Stomach (tissue), 9 donors: ENCODE measurements around the gene TMEM255B. TPM values are rescaled to one million over a fixed set of nuclear protein-coding genes. Genes with fewer than 3 reads are reported as not detected.

Experiments used
- DNase-seq, 2 donors: peaks; one replicate each; pipeline versions ENCODE4 v3.0.0 to v3.0.0-alpha.2; 2013 to 2019
- H3K27ac ChIP-seq, 5 donors: fragments of 200-600 bp in 4 of 5; sonication (generic) in 4 of 5; one replicate each; pipeline ENCODE4 v1.5.1; 2013 to 2019; ENCODE audit warnings: mild to moderate bottlenecking in 1 of 5, moderate library complexity in 1 of 5
- H3K27me3 ChIP-seq, 3 donors: fragments of 200-600 bp; sonication (generic); one replicate each; pipeline ENCODE4 v1.5.1; 2017 to 2019; ENCODE audit warnings: mixed run types in 1 of 3
- H3K36me3 ChIP-seq, 4 donors: fragments of 200-600 bp; sonication (generic); 1 replicate in 3 of 4; 2 replicates in 1 of 4; pipeline ENCODE4 v1.5.1; 2016 to 2019
- H3K4me1 ChIP-seq, 4 donors: fragments of 200-600 bp; sonication (generic); one replicate each; pipeline ENCODE4 v1.5.1; 2016 to 2019
- H3K4me3 ChIP-seq, 4 donors: fragments of 200-600 bp; sonication (generic) in 3 of 4; one replicate each; pipeline ENCODE4 v1.5.1; 2016 to 2019; ENCODE audit warnings: mild to moderate bottlenecking in 1 of 4
- H3K9me3 ChIP-seq, 4 donors: fragments of 200-600 bp; sonication (generic); one replicate each; pipeline ENCODE4 v1.5.1; 2016 to 2019
- EP300 ChIP-seq: sonication (generic); formaldehyde crosslinking; IDR thresholded peaks from one replicate; pipeline ENCODE4 v1.6.1; 2017; ENCODE audit warnings: antibody characterized with exemption
- POLR2A ChIP-seq, 4 donors: fragments of 450-650 bp; IDR thresholded peaks; one replicate each; pipeline ENCODE4 v1.6.1; 2016; ENCODE audit warnings: antibody characterized with exemption in 4 of 4, control low read depth in 2 of 4, mild to moderate bottlenecking in 1 of 4, moderate library complexity in 1 of 4
- POLR2AphosphoS5 ChIP-seq, 3 donors: sonication (generic); formaldehyde crosslinking; IDR thresholded peaks; one replicate each; pipeline ENCODE4 v1.6.1; 2016; ENCODE audit warnings: antibody characterized with exemption in 3 of 3
- WGBS, 5 donors: extraction: QIAGEN DNeasy Blood & Tissue Kit in 3 of 5; methylation state at CpG; one replicate each; pipeline versions ENCODE4 v1.1.5 to v1.1.7; 2013 to 2018; 5-methylcytosine and 5-hydroxymethylcytosine counted together
- intact Hi-C: fragments of 100-400 bp; cut with DNase I; formaldehyde crosslinking; loops from one replicate; pipeline ENCODE4 v1.15.1; 2023; ENCODE audit warnings: low total_unique reads
- polyA plus RNA-seq, 3 donors: library from polyadenylated mRNA; stranded (reverse); fragments of 200-250 nt; gene quantifications; one replicate each; pipeline ENCODE4 v1.2.3, GENCODE V29; 2013
- total RNA-seq, 5 donors: library from RNA; depleted of rRNA; stranded (reverse); fragments of >200 nt; gene quantifications; one replicate each; pipeline versions ENCODE4 v1.1.0 to v1.2.3, GENCODE V29; 2014 to 2016
- TF ChIP-seq, protein P1 (sequence below), 7 experiments: fragments of 450-650 bp in 4 of 7; fragments of 200-600 bp in 3 of 7; sonication (generic) in 3 of 7; IDR thresholded peaks; one replicate each; pipeline ENCODE4 v1.5.1; 2016 to 2019; ENCODE audit warnings: antibody characterized with exemption in 7 of 7, control low read depth in 2 of 7, mild to moderate bottlenecking in 1 of 7
- donor health status: healthy with polysubstance abuse.
- donor health status: Bipolar disorder and iron deficiency.
- donor health status: healthy.

TMEM255B gene
- total and polyA plus RNA-seq, 8 donors = 1.3 to 7.9 (median 4.6) TPM; not detected in 1

DNA sequence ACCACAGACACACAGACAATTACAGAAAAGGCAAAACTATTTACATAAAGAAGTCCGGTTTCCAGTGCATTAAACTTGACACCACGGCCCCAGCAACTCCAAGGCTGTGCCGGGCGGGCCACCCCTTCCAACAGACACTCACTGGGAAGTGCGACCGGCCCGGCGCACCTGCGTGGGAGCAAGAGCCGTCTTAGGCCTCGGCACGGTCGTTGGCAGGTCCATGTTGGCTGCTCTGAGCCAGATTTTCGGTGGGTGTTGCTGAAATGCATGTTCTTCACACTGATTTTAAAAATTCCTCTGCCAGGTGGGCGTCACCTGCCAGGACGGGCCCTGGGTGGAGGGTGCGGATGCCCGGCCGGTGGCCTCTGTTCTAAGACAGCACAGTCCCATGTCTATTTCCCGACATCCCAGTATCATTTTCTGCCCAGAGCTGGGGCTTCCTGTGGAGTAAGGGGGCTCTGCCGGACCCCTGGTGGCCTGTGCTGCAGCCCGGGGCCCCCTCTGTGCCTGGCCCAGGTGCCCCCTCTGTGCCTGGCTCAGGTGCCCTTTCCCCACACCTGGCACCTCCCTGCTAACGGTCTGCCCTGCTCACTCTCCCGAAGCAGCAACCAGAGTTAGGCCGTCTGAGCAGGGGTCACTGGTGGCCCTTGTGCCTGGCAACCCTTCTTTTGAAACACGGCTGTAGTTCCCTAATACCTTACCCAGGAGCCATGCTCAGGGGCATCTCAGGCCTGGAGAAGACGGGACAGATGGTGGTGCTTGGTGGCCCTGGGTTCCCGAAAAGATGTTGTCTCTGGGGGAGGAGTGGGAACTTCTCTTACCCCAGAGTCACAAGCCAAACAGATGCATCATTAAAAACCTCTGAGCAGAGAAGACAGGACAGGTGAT is 9.2 kb downstream of the TMEM255B start:
- intact Hi-C loops = no loop called here
- no peak for DNase-seq

DNA sequence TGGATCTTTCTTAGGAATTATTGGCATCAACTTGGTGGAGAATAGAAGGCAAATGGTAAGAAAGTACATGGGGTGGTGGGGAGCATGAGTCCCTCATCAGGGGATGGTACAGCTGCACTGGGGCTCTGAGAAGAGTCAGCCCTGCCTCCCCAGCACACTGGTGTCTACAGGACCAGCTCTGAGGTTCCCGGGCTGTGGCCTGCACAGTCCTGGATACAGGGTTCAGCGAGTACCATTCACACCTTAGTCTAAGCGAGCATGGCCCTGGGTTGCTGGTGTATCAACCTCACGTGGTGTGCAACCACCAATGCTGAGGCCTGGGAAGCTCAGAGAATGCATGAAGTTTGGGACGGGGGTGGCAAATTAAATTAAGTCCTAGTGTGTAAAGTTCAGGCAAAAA is 10.1 kb downstream of the TMEM255B start:
- TF ChIP-seq, protein P1, sequence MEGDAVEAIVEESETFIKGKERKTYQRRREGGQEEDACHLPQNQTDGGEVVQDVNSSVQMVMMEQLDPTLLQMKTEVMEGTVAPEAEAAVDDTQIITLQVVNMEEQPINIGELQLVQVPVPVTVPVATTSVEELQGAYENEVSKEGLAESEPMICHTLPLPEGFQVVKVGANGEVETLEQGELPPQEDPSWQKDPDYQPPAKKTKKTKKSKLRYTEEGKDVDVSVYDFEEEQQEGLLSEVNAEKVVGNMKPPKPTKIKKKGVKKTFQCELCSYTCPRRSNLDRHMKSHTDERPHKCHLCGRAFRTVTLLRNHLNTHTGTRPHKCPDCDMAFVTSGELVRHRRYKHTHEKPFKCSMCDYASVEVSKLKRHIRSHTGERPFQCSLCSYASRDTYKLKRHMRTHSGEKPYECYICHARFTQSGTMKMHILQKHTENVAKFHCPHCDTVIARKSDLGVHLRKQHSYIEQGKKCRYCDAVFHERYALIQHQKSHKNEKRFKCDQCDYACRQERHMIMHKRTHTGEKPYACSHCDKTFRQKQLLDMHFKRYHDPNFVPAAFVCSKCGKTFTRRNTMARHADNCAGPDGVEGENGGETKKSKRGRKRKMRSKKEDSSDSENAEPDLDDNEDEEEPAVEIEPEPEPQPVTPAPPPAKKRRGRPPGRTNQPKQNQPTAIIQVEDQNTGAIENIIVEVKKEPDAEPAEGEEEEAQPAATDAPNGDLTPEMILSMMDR (IDR thresholded peaks at IDR 0.05) = no peak
- no peak for TF ChIP-seq POLR2A (IDR thresholded peaks at IDR 0.05)
- TF ChIP-seq EP300 = no peak
- no peak for TF ChIP-seq POLR2AphosphoS5 (IDR thresholded peaks at IDR 0.05)
- Histone ChIP-seq H3K36me3 (no peaks in the 10 kb centered on the region), H3K27ac (no peak overlapping the region), H3K4me1 (no peaks in the 10 kb centered on the region), H3K4me3 (no peak overlapping the region), H3K27me3 (peaks cover 0 to 17% (median 0%) of the 10 kb centered on the region in 3 donors), H3K9me3 (peaks cover 0 to 9% (median 7%) of the 10 kb centered on the region in 4 donors)
- WGBS, 5 donors = 80 to 90% (median 86%) methylated on average over 5 of the region's 5 CpGs
- intact Hi-C loops = no loop called here
- no peak for DNase-seq

More for the DNA sequence above, 9.2 kb downstream of the TMEM255B start:
- Histone ChIP-seq H3K4me3 (no peak overlapping the region), H3K27me3 (peaks cover 0 to 22% (median 0%) of the 10 kb centered on the region in 3 donors), H3K9me3 (peaks cover 0 to 9% (median 7%) of the 10 kb centered on the region in 4 donors), H3K27ac (no peak overlapping the region), H3K36me3 (no peaks in the 10 kb centered on the region), H3K4me1 (no peaks in the 10 kb centered on the region)
- WGBS, 5 donors = 87 to 91% (median 90%) methylated on average over 28 of the region's 28 CpGs
- no peak for TF ChIP-seq POLR2A (IDR thresholded peaks at IDR 0.05)
- TF ChIP-seq EP300 = no peak
- TF ChIP-seq, protein P1 (IDR thresholded peaks at IDR 0.05) = no peak
- TF ChIP-seq POLR2AphosphoS5 (IDR thresholded peaks at IDR 0.05) = no peak

DNA sequence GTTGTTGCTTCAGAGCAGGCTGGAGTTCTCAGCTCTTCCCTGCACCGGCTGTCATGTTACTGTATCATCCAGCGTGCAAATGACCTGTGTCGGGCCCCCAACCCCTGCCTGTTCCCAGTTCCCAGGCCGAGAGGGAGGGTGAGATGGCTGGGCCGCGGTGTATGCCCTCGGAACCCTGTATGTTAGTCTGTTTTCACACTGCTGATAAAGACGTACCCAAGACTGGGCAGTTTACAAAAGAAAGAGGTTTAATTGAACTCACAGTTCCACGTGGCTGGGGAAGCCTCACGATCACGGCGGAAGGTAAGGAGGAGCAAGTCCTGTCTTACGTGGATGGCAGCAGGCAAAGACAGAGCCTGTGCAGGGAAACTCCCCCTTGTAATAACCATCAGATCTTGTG is 10.9 kb downstream of the TMEM255B start:
- 56 to 73% (median 69%) methylated on average over 13 of the region's 13 CpGs for WGBS, 5 donors
- TF ChIP-seq, protein P1 (IDR thresholded peaks at IDR 0.05) = no peak
- TF ChIP-seq POLR2A (IDR thresholded peaks at IDR 0.05) (no peak), EP300 (no peak), POLR2AphosphoS5 (IDR thresholded peaks at IDR 0.05) (no peak)

DNA sequence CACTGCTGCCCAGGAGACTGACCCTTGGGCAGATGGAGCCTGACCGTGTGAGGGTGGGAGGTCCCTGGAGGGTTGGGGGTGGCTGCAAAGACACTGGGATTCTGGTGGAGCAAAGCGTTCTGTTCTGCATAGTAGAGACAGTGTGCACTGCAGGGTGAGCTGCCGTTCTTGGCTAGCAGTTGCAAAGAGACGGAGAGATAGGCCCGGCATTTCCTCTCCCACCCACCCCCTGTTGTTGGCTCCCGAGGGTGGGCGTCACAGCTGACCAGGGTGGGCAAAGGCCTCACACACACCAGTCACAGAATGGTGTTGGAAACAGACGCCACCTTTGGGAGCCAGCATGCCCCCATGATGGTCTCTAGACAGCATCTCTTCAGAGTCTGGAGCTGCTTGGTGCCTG is 11.4 kb downstream of the TMEM255B start:
- TF ChIP-seq POLR2A (IDR thresholded peaks at IDR 0.05) = no peak
- TF ChIP-seq EP300 = no peak
- no peak for TF ChIP-seq POLR2AphosphoS5 (IDR thresholded peaks at IDR 0.05)
- TF ChIP-seq, protein P1 (IDR thresholded peaks at IDR 0.05) = no peak
- 82 to 85% (median 85%) methylated on average over 8 of the region's 8 CpGs for WGBS, 5 donors
- Histone ChIP-seq H3K9me3 (peaks cover 0 to 9% (median 7%) of the 10 kb centered on the region in 4 donors), H3K27me3 (peaks cover 0 to 12% (median 0%) of the 10 kb centered on the region in 3 donors), H3K4me3 (no peak overlapping the region), H3K27ac (no peak overlapping the region), H3K4me1 (no peaks in the 10 kb centered on the region), H3K36me3 (no peaks in the 10 kb centered on the region)
- intact Hi-C loops = no loop called here
- DNase-seq = no peak

More for the DNA sequence above, 10.9 kb downstream of the TMEM255B start:
- intact Hi-C loops = no loop called here
- Histone ChIP-seq H3K9me3 (peaks cover 0 to 9% (median 7%) of the 10 kb centered on the region in 4 donors), H3K36me3 (no peaks in the 10 kb centered on the region), H3K4me1 (no peaks in the 10 kb centered on the region), H3K4me3 (no peak overlapping the region), H3K27me3 (peaks cover 0 to 10% (median 0%) of the 10 kb centered on the region in 3 donors), H3K27ac (no peak overlapping the region)
- peak in 1 of 2 donors; percentile 11 for DNase-seq
